ENCODE data around the gene SPRR2D. TPM values are rescaled to one million over a fixed set of nuclear protein-coding genes. Genes with fewer than 3 reads are reported as not detected.
"Not testable (repeated sequence)": the region's sequence is repeated elsewhere in the genome, so short reads cannot be mapped to it uniquely, and the experiment has no call there.

Gene SPRR2D
- total RNA-seq, 2 donors from 2014 or later, result not detected

DNA sequence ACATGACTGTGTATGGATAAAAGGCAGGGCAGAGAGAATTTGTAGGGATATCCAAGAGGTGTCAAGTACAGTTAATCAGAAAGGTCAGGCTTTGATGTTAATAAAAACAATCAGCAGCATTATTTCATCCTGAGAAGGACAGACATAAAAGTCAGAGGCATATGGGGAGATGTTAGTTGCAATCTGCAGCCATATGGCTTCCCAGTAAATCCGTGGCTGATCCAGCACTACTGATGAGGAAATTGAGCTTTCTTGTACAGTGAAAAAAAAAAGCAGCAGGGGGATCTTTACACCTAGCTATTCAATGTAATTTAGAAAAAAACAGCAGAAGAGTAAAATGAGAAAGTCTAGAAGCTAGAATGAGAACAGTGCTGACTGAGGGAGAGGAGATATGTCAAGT, 12.2 kb downstream of the SPRR2D start:
- TF ChIP-seq, protein P1, sequence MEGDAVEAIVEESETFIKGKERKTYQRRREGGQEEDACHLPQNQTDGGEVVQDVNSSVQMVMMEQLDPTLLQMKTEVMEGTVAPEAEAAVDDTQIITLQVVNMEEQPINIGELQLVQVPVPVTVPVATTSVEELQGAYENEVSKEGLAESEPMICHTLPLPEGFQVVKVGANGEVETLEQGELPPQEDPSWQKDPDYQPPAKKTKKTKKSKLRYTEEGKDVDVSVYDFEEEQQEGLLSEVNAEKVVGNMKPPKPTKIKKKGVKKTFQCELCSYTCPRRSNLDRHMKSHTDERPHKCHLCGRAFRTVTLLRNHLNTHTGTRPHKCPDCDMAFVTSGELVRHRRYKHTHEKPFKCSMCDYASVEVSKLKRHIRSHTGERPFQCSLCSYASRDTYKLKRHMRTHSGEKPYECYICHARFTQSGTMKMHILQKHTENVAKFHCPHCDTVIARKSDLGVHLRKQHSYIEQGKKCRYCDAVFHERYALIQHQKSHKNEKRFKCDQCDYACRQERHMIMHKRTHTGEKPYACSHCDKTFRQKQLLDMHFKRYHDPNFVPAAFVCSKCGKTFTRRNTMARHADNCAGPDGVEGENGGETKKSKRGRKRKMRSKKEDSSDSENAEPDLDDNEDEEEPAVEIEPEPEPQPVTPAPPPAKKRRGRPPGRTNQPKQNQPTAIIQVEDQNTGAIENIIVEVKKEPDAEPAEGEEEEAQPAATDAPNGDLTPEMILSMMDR (IDR thresholded peaks at IDR 0.05), result no peak
- no peak for TF ChIP-seq POLR2A (IDR thresholded peaks at IDR 0.05)
- TF ChIP-seq POLR2AphosphoS5 (IDR thresholded peaks at IDR 0.05), result no peak
- DNase-seq (ENCODE audit: low spot score), result no peak
- H3K4me3 ChIP-seq, result no peak overlapping the region
- intact Hi-C loops (cut with DNase I), result no loop called here
- 76% methylated on average over 1 of the region's 1 CpG for WGBS
- no peaks in the 10 kb centered on the region for H3K9me3 ChIP-seq
- H3K27ac ChIP-seq, result no peak overlapping the region
- no peaks in the 10 kb centered on the region for H3K4me1 ChIP-seq (replicated peaks)
- H3K36me3 ChIP-seq, result no peaks in the 10 kb centered on the region
- no peaks in the 10 kb centered on the region for H3K27me3 ChIP-seq (replicated peaks; ENCODE audit: insufficient read depth)

- 50% methylated on average over 1 of the region's 1 CpG for WGBS
- Histone ChIP-seq H3K9me3 (no peaks in the 10 kb centered on the region), H3K27me3 (replicated peaks; ENCODE audit: insufficient read depth) (no peaks in the 10 kb centered on the region), H3K27ac (no peak overlapping the region), H3K4me3 (no peak overlapping the region), H3K36me3 (no peaks in the 10 kb centered on the region), H3K4me1 (replicated peaks) (no peaks in the 10 kb centered on the region)
- no peak for DNase-seq (ENCODE audit: low spot score)
- intact Hi-C loops (cut with DNase I), result no loop called here
- TF ChIP-seq, protein P1 (IDR thresholded peaks at IDR 0.05), result no peak
- TF ChIP-seq POLR2A (IDR thresholded peaks at IDR 0.05) (no peak), POLR2AphosphoS5 (IDR thresholded peaks at IDR 0.05) (no peak)
Observed at GRCh38 chr1:153025797-153026196, 15.1 kb downstream of the SPRR2D start.

GRCh38 chr1:153024413-153024812, 16.5 kb downstream of the SPRR2D start:
- Histone ChIP-seq H3K27ac (no peak overlapping the region), H3K36me3 (no peaks in the 10 kb centered on the region), H3K4me3 (no peak overlapping the region), H3K9me3 (no peaks in the 10 kb centered on the region), H3K27me3 (replicated peaks; ENCODE audit: insufficient read depth) (no peaks in the 10 kb centered on the region), H3K4me1 (replicated peaks) (no peaks in the 10 kb centered on the region)
- WGBS, result 95% methylated on average over 1 of the region's 1 CpG
- intact Hi-C loops (cut with DNase I), result no loop called here
- no peak for TF ChIP-seq POLR2A (IDR thresholded peaks at IDR 0.05)
- TF ChIP-seq, protein P1 (IDR thresholded peaks at IDR 0.05), result no peak
- TF ChIP-seq POLR2AphosphoS5 (IDR thresholded peaks at IDR 0.05), result no peak
- DNase-seq (ENCODE audit: low spot score), result no peak

GRCh38 chr1:153023109-153023508, 17.8 kb downstream of the SPRR2D start:
- Histone ChIP-seq H3K9me3 (no peaks in the 10 kb centered on the region), H3K27me3 (replicated peaks; ENCODE audit: insufficient read depth) (no peaks in the 10 kb centered on the region), H3K36me3 (no peaks in the 10 kb centered on the region), H3K4me1 (replicated peaks) (no peaks in the 10 kb centered on the region), H3K4me3 (no peak overlapping the region), H3K27ac (no peak overlapping the region)
- TF ChIP-seq, protein P1 (IDR thresholded peaks at IDR 0.05), result no peak
- TF ChIP-seq POLR2AphosphoS5 (IDR thresholded peaks at IDR 0.05) (no peak), POLR2A (IDR thresholded peaks at IDR 0.05) (no peak)
- intact Hi-C loops (cut with DNase I), result no loop called here
- no peak for DNase-seq (ENCODE audit: low spot score)
- WGBS, result 84% methylated on average over 7 of the region's 7 CpGs

GRCh38 chr1:153022340-153022739, 18.6 kb downstream of the SPRR2D start:
- H3K9me3 ChIP-seq; H3K27me3 ChIP-seq (replicated peaks; ENCODE audit: insufficient read depth); intact Hi-C loops (cut with DNase I); H3K4me3 ChIP-seq; H3K36me3 ChIP-seq; DNase-seq (ENCODE audit: low spot score); H3K27ac ChIP-seq; H3K4me1 ChIP-seq (replicated peaks): not testable (repeated sequence)
- 49% methylated on average over 9 of the region's 9 CpGs for WGBS

DNA sequence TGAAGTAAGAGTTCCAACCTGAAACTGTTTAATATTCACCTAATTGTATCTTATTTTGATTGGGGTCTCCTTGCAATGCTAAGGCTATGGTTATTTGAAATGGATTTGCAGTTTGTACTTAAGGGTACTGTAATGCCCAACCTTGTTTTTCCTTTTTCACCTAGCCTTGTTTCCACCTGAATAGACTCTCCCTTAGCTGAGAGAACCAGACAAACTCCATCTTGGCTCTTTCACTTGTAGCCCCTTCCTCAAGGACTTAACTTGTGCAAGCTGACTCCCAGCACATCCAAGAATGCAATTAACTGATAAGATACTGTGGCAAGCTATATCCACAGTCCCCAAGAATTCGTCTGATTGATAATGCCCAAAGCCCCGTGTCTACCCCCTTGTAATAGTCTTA, 19.1 kb downstream of the SPRR2D start:
- H3K27ac ChIP-seq; H3K27me3 ChIP-seq (replicated peaks; ENCODE audit: insufficient read depth); intact Hi-C loops (cut with DNase I); DNase-seq (ENCODE audit: low spot score); H3K4me1 ChIP-seq (replicated peaks); H3K36me3 ChIP-seq; H3K9me3 ChIP-seq; H3K4me3 ChIP-seq: not testable (repeated sequence)
- WGBS, result 26% methylated on average over 2 of the region's 2 CpGs

DNA sequence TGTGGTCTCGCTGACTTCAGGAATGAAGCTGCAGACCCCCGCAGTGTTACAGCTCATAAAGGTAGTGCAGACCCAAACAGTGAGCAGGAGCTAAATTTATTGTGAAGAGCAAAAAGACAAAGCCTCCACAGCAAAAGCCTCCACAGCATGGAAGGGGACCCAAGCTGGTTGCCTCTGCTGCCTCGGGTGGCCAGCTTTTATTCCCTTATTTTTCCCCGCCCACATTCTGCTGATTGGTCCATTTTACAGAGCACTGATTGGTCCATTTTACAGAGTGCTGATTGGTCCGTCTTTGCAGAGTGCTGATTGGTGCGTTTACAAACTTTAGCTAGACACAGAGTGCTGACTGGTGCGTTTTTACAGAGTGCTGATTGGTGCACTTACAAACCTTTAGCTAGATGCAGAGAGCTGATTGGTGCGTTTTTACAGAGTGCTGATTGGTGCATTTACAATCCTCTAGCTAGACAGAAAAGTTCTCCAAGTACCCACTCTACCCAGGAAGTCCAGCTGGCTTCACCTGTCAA, 29.6 kb downstream of the SPRR2D start:
- H3K4me3 ChIP-seq; H3K36me3 ChIP-seq; H3K27me3 ChIP-seq (replicated peaks; ENCODE audit: insufficient read depth); DNase-seq (ENCODE audit: low spot score); H3K4me1 ChIP-seq (replicated peaks); H3K27ac ChIP-seq; H3K9me3 ChIP-seq; intact Hi-C loops (cut with DNase I): not testable (repeated sequence)
- WGBS, result 85% methylated on average over 8 of the region's 8 CpGs

Measured in prostate gland (tissue), 2 donors.